ENCODE measurements around the gene ENO4.

ENO4 gene

GRCh38 chr10:116873134-116873533 lies 23.8 kb downstream of the ENO4 start:
- no peak for DNase-seq

GRCh38 chr10:116875897-116876296 lies 26.6 kb downstream of the ENO4 start:
- DNase-seq: no peak

GRCh38 chr10:116877391-116877790 lies 28.1 kb downstream of the ENO4 start:
- DNase-seq: no peak

- DNase-seq: no peak
These were observed 28.8 kb downstream of the ENO4 start for GRCh38 chr10:116878123-116878522.

- DNase-seq: no peak
These were observed 30.5 kb downstream of the ENO4 start for GRCh38 chr10:116879817-116880216.

- DNase-seq: no peak
These were observed 31.6 kb downstream of the ENO4 start for GRCh38 chr10:116880716-116881482.

GRCh38 chr10:116882639-116883038 lies 33.3 kb downstream of the ENO4 start:
- no peak for DNase-seq

GRCh38 chr10:116886772-116887171 lies 37.5 kb downstream of the ENO4 start:
- no peak for DNase-seq

- no peak for DNase-seq
These were observed 39.2 kb downstream of the ENO4 start for GRCh38 chr10:116888380-116889055.

GRCh38 chr10:116889066-116889465 lies 39.8 kb downstream of the ENO4 start:
- DNase-seq: no peak

- DNase-seq: no peak
These were observed 41.9 kb downstream of the ENO4 start for GRCh38 chr10:116891208-116891607.

- no peak for DNase-seq
These were observed 43.8 kb downstream of the ENO4 start for GRCh38 chr10:116892907-116893685.

- DNase-seq: no peak
These were observed 44.4 kb downstream of the ENO4 start for GRCh38 chr10:116893686-116894037.

GRCh38 chr10:116899626-116900025 lies 50.3 kb downstream of the ENO4 start:
- no peak for DNase-seq

- no peak for DNase-seq
These were observed 56.5 kb downstream of the ENO4 start for GRCh38 chr10:116905845-116906210.

- DNase-seq: no peak
These were observed 58.1 kb downstream of the ENO4 start for GRCh38 chr10:116907245-116907987.

- no peak for DNase-seq
These were observed 60.0 kb downstream of the ENO4 start for GRCh38 chr10:116909307-116909706.

- DNase-seq: no peak
These were observed 61.6 kb downstream of the ENO4 start for GRCh38 chr10:116910910-116911309.

- DNase-seq: no peak
These were observed 62.9 kb downstream of the ENO4 start for GRCh38 chr10:116912162-116912561.

- no peak for DNase-seq
These were observed 64.4 kb downstream of the ENO4 start for GRCh38 chr10:116913695-116914094.

- DNase-seq: no peak
These were observed 66.0 kb downstream of the ENO4 start for GRCh38 chr10:116915340-116915739.

- DNase-seq: no peak
These were observed 68.2 kb downstream of the ENO4 start for GRCh38 chr10:116917481-116917880.

- no peak for DNase-seq
These were observed 69.3 kb downstream of the ENO4 start for GRCh38 chr10:116918583-116918982.

All from activated CD4-positive, CD25-positive, alpha-beta regulatory T cell treated with anti-CD3 and anti-CD28 coated beads, Interleukin-2, amount 50 U/mL, for 72 hours (primary cell).